Dedifferentiated amniotic fluid mesenchymal stem cell (primary cell): Measurements from ENCODE around the gene PIGZ.

Source experiments
- DNase-seq: peaks from one replicate; pipeline ENCODE4 v3.0.0-alpha.2; 2016; ENCODE audit errors: extremely low spot score

PIGZ gene

GRCh38 chr3:196915375-196915774, 53.3 kb downstream of the PIGZ start:
- no peak for DNase-seq

GRCh38 chr3:196914866-196915265, 53.8 kb downstream of the PIGZ start:
- DNase-seq: no peak

GRCh38 chr3:196903740-196904139, 64.9 kb downstream of the PIGZ start:
- no peak for DNase-seq

GRCh38 chr3:196902296-196902695, 66.3 kb downstream of the PIGZ start:
- DNase-seq: no peak

- no peak for DNase-seq
Measured at GRCh38 chr3:196901768-196902167, 66.9 kb downstream of the PIGZ start.
